K562 (cell line): Measurements from ENCODE around the gene BTNL8. TPM values are rescaled to one million over a fixed set of nuclear protein-coding genes. Genes with fewer than 3 reads are reported as not detected.

ENCODE experiments used
- CBFA2T3 ChIP-seq: fragments of 450-650 bp; IDR thresholded peaks from 2 replicates; pipeline ENCODE4 v1.6.1; 2017
- FOSL1 ChIP-seq: fragments of 200-800 bp; sonication (Bioruptor generic); conservative IDR thresholded peaks from 2 replicates; pipeline ENCODE4 v1.6.1; 2016; ENCODE audit warnings: missing genetic modification characterization, missing compliant biosample characterization
- FOXK1 ChIP-seq: sonication (generic); formaldehyde crosslinking; IDR thresholded peaks from 2 replicates; pipeline ENCODE4 v1.8.0; 2022; ENCODE audit warnings: missing genetic modification reagents, mild to moderate bottlenecking, borderline replicate concordance
- HDAC2 ChIP-seq: fragments of 450-650 bp; IDR thresholded peaks from 2 replicates; pipeline ENCODE4 v1.6.1; 2016; ENCODE audit warnings: mild to moderate bottlenecking
- LCOR ChIP-seq: sonication (generic); formaldehyde crosslinking; IDR thresholded peaks from 2 replicates; pipeline ENCODE4 v1.8.0; 2022; ENCODE audit warnings: mild to moderate bottlenecking, missing genetic modification reagents
- RCOR1 ChIP-seq, 2 experiments: IDR thresholded peaks; 2 replicates each; pipeline ENCODE4 v1.6.1; 2012; ENCODE audit warnings: low read depth in 2 of 2, low read length in 2 of 2, borderline replicate concordance in 1 of 2, improper control_type of control experiment in 1 of 2
- RNF2 ChIP-seq: sonication (generic); IDR thresholded peaks from 2 replicates; pipeline ENCODE4 v1.6.1; 2016
- SMARCA4 ChIP-seq: fragments of 450-650 bp; IDR thresholded peaks from 2 replicates; pipeline ENCODE4 v1.6.1; 2016
- SREBF1 ChIP-seq: fragments of 150-350 bp; IDR thresholded peaks from 2 replicates; pipeline ENCODE4 v1.6.1; 2014; ENCODE audit warnings: antibody characterized with exemption, low read depth, low read length, borderline replicate concordance
- polyA plus RNA-seq, 8 experiments: library from polyadenylated mRNA; depleted of rRNA in 4 of 8; stranded (reverse) in 5 of 8; unstranded in 3 of 8; fragments of >200 nt; fragmentation: Nextera tagmentation in 2 of 8; fragmentation: Illumina TruSeq in 1 of 8; extraction: Ambion mirVana in 2 of 8; extraction: Trizol in 1 of 8; gene quantifications; 2 replicates each; pipeline versions ENCODE4 v1.2.1 to v1.2.3, GENCODE V29; 2011 to 2014; ENCODE audit warnings: inconsistent platforms in 1 of 8, missing spikeins in 1 of 8
- total RNA-seq, 7 experiments: library from RNA; depleted of rRNA in 6 of 7; stranded (reverse); fragments of >200 nt in 6 of 7; fragmentation: Illumina TruSeq in 2 of 7; extraction: Trizol in 2 of 7; gene quantifications; 2 replicates each; pipeline versions ENCODE4 v1.2.1 to v1.2.3, GENCODE V29; 2011 to 2021; ENCODE audit warnings: low replicate concordance in 1 of 7
- TF ChIP-seq, protein P1 (sequence below): sonication (generic); formaldehyde crosslinking; IDR thresholded peaks from 2 replicates; pipeline ENCODE4 v1.8.1; 2023; ENCODE audit warnings: mild to moderate bottlenecking, missing genetic modification reagents, moderate library complexity
- TF ChIP-seq, protein P2 (sequence below), 2 experiments: IDR thresholded peaks; 2 replicates each; pipeline ENCODE4 v1.6.1; 2011; ENCODE audit warnings: borderline replicate concordance in 1 of 2, control low read depth in 1 of 2, low read depth in 1 of 2, low read length in 1 of 2, mild to moderate bottlenecking in 1 of 2, mixed read lengths in 1 of 2, moderate library complexity in 1 of 2; ENCODE audit not compliant: insufficient read depth in 1 of 2, insufficient read length in 1 of 2, poor library complexity in 1 of 2, severe bottlenecking in 1 of 2; ENCODE audit errors: extremely low read depth in 1 of 2
- TF ChIP-seq, protein P3 (sequence below), 2 experiments: fragments of 450-650 bp in 1 of 2; sonication (generic) in 1 of 2; formaldehyde crosslinking in 1 of 2; IDR thresholded peaks in 1 of 2; conservative IDR thresholded peaks in 1 of 2; 2 replicates each; pipeline versions ENCODE4 v1.6.1 to v1.8.1; 2016 to 2023; ENCODE audit warnings: mild to moderate bottlenecking in 2 of 2, moderate library complexity in 2 of 2, inconsistent platforms in 1 of 2, missing genetic modification reagents in 1 of 2

The BTNL8 gene
- total and polyA plus RNA-seq, 9 of the 15 experiments (the other 6 are each of a cell fraction or from before 2014, with no cell fraction given) = 0.04 to 0.18 (median 0.07) TPM; not detected in 6

DNA sequence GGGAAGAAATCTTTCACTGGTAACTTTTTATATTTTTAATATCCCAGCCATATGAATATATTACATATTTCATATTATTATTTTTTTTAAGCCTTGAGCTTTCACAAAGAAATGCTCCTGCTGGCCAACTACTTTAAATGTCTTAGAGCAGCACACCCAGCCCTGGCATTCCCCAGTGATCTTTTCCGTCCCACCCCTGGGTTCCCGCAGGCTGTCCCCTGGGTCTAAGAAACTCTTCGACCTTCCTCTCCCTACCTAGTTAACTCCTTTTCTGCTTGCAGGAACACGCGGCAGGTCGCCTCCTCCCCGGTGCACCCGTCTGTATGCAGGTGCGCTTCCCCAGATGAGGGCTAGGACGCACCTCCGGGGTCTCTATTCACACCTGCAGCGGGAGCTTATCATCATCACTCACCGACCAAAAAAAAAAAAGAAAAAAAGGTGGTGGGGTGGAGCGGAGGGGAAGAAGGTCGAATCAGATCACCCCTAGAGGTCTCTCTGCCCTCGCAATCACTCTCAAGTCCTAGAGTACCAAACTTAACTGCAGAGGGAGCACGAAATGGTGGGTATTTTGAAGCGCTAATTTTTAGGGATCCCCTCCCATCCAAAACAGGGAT is 38.6 kb upstream of the BTNL8 start (continued):
- no peak for TF ChIP-seq FOXK1
- TF ChIP-seq LCOR (CRISPR knock-in tag) = peak; percentile 82
- TF ChIP-seq, protein P1, sequence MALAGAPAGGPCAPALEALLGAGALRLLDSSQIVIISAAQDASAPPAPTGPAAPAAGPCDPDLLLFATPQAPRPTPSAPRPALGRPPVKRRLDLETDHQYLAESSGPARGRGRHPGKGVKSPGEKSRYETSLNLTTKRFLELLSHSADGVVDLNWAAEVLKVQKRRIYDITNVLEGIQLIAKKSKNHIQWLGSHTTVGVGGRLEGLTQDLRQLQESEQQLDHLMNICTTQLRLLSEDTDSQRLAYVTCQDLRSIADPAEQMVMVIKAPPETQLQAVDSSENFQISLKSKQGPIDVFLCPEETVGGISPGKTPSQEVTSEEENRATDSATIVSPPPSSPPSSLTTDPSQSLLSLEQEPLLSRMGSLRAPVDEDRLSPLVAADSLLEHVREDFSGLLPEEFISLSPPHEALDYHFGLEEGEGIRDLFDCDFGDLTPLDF (CRISPR knock-in tag) = no peak; the same call in 1 of the 2 replicates
- TF ChIP-seq SREBF1 = 0 out of 2 replicates have a peak, but pooled peaks have one; percentile 15
- TF ChIP-seq RCOR1 (IDR thresholded peaks at IDR 0.05; ENCODE audit: borderline replicate concordance in 1 of 2, low read depth in 2 of 2, low read length in 2 of 2) = peak in 1 of 2 experiments; percentile 49; a peak in 3 of 4 replicates
- TF ChIP-seq, protein P2, sequence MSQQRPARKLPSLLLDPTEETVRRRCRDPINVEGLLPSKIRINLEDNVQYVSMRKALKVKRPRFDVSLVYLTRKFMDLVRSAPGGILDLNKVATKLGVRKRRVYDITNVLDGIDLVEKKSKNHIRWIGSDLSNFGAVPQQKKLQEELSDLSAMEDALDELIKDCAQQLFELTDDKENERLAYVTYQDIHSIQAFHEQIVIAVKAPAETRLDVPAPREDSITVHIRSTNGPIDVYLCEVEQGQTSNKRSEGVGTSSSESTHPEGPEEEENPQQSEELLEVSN (IDR thresholded peaks at IDR 0.05; ENCODE audit: borderline replicate concordance in 1 of 2, extremely low read depth in 1 of 2, insufficient read depth in 1 of 2, insufficient read length in 1 of 2, low read depth in 1 of 2, low read length in 1 of 2, poor library complexity in 1 of 2, severe bottlenecking in 1 of 2) = peak in 1 of 2 experiments; percentile 12
- TF ChIP-seq, protein P3, sequence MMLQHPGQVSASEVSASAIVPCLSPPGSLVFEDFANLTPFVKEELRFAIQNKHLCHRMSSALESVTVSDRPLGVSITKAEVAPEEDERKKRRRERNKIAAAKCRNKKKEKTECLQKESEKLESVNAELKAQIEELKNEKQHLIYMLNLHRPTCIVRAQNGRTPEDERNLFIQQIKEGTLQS (IDR thresholded peaks at IDR 0.05) = no peak
- TF ChIP-seq, protein P3 (CRISPR knock-in tag; conservative IDR thresholded peaks at IDR 0.05) = 0 out of 2 replicates have a peak, but pooled peaks have one; percentile 44
- TF ChIP-seq SMARCA4 = peak; percentile 42; the same call in 1 of the 2 replicates
- 0 out of 2 replicates have a peak, but pooled peaks have one; percentile 7 for TF ChIP-seq FOSL1 (tag)
- TF ChIP-seq CBFA2T3 = no peak
- 0 out of 2 replicates have a peak, but pooled peaks have one; percentile 51 for TF ChIP-seq HDAC2
- TF ChIP-seq RNF2 = 0 out of 2 replicates have a peak, but pooled peaks have one; percentile 9
